ENCODE measurements around the gene SHTN1. TPM values are rescaled to one million over a fixed set of nuclear protein-coding genes. Genes with fewer than 3 reads are reported as not detected.

SHTN1 gene
- total RNA-seq, 5 donors from 2014 or later (not counting 1 experiment from before 2014, with no cell fraction given) = 0.35 to 0.80 (median 0.44) TPM

DNA sequence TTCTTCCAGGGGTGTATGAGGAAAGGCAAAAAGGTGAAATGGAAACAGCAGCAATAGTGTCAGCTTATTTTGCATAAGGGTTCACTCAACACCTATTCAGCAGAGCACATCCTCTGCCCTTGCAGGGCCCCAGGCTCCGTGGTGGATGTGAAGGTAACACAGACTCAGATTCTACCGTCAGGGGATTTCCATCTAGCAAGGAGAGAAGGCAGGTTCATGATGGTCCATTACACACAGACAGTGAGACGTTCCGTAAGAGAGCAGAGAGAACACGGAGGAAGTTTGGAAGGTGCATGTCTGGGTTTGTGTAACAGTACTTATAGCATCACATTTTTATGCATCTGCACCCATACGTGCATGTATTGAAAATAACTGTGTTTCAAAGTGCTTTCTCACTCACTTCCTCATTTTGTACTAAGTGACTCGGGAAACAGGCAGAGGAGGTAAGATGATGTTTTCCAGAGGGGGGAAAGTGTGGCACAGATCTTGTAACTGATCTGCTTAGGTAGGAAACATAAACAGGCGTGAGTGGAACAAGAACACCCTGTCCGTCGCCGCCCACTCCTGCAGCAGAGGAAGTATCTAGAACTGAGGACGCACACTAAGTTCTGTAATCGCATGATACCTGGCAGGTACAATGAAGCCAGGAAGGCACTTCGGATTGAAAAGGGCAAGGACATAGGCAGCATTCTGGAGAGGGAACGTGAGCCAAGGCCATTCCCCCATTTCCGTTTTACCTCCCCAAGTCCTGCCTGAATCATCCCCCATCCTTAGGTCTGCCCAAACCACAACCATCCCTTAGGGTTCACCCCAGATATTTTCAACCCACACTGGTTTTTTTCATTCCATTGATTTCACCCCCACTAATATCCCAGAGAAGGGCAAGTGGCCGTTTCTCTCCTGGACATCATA lies 156.7 kb downstream of the SHTN1 start:
- peak overlapping the region in 1 of 2 donors; percentile 35 for H3K4me3 ChIP-seq (ENCODE audit: control insufficient read depth in 1 of 2, extremely low read depth in 1 of 2, low read length in 1 of 2)

DNA sequence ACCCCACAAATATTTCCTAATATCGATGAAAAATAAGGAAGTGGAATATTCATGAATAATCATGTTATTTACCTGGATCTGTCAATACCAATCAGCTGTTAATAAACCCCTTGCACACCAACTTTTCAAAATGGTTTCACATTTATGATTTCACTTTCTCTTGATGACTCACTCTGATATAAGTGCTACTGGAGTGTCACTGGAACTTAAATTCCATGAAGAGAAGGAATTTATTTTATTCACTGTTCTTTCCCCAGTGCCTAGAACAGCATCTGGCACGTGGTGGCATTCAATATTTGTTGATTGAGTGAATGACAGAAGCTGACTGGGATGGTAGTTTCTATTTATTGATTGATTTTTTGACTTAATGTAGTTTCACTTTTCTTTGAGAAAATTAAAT lies 159.2 kb downstream of the SHTN1 start:
- CTCF ChIA-PET = interaction anchor here in 1 of 2 donors (0.8 kb wide), 1 partner anchor 329 kb away, joined by 3 read pairs; no protein-coding TSS in a partner anchor
- DNase-seq = no peak
- H3K27ac Mint-ChIP-seq = no peak overlapping the region
- POLR2A ChIA-PET = no interaction called here
- H3K36me3 ChIP-seq (ENCODE audit: control insufficient read depth in 2 of 2, extremely low read depth in 1 of 2, insufficient read depth in 1 of 2, low read length in 1 of 2) = no peaks in the 10 kb centered on the region
- H3K9me3 ChIP-seq = no peaks in the 10 kb centered on the region
- ATAC-seq (replicated peaks in 1 of 4) = no peak
- peaks cover 5 to 20% (median 7%) of the 10 kb centered on the region in 3 donors for H3K4me1 Mint-ChIP-seq
- no peaks in the 10 kb centered on the region for H3K36me3 Mint-ChIP-seq
- H3K4me3 Mint-ChIP-seq = no peak overlapping the region
- peaks cover 0 to 28% of the 10 kb centered on the region in 2 experiments for H3K27me3 ChIP-seq (replicated peaks in 1 of 2; ENCODE audit: control insufficient read depth in 2 of 2, extremely low read depth in 1 of 2, insufficient read depth in 2 of 2, low read length in 1 of 2)
- WGBS (ENCODE audit: insufficient coverage) = no CpG with 5 or more reads among the region's 2 CpGs
- H3K4me1 ChIP-seq (ENCODE audit: control insufficient read depth in 1 of 2, extremely low read depth in 1 of 2, insufficient read depth in 2 of 2, low read length in 2 of 2) = peaks cover 0 to 10% of the 10 kb centered on the region in 2 experiments
- H3K27me3 Mint-ChIP-seq = peaks cover 45 to 48% of the 10 kb centered on the region in 2 donors
- H3K4me3 ChIP-seq (ENCODE audit: control insufficient read depth in 1 of 2, extremely low read depth in 1 of 2, low read length in 1 of 2) = no peak overlapping the region
- no peaks in the 10 kb centered on the region for H3K9me3 Mint-ChIP-seq
- H3K27ac ChIP-seq (ENCODE audit: low read length) = no peak overlapping the region

More for the DNA sequence above, 156.7 kb downstream of the SHTN1 start:
- 7% methylated on average over 13 of the region's 17 CpGs for WGBS (ENCODE audit: insufficient coverage)
- Histone ChIP-seq H3K27ac (ENCODE audit: low read length) (no peak overlapping the region), H3K9me3 (no peaks in the 10 kb centered on the region), H3K27me3 (replicated peaks in 1 of 2; ENCODE audit: control insufficient read depth in 2 of 2, extremely low read depth in 1 of 2, insufficient read depth in 2 of 2, low read length in 1 of 2) (peaks cover 0 to 36% of the 10 kb centered on the region in 2 experiments), H3K4me1 (ENCODE audit: control insufficient read depth in 1 of 2, extremely low read depth in 1 of 2, insufficient read depth in 2 of 2, low read length in 2 of 2) (peaks cover 0 to 10% of the 10 kb centered on the region in 2 experiments), H3K36me3 (ENCODE audit: control insufficient read depth in 2 of 2, extremely low read depth in 1 of 2, insufficient read depth in 1 of 2, low read length in 1 of 2) (no peaks in the 10 kb centered on the region)
- ChIA-PET CTCF (interaction anchor here in 1 of 2 donors (0.6 kb wide), 1 partner anchor 375 kb away, joined by 12 read pairs; no protein-coding TSS in a partner anchor), POLR2A (interaction anchor here in 1 of 2 donors (0.6 kb wide), 1 partner anchor 301 kb away, joined by 3 read pairs; no protein-coding TSS in a partner anchor)
- H3K4me3 Mint-ChIP-seq = peak overlapping the region; percentile 2 to 63 (median 11)
- peaks cover 56 to 65% of the 10 kb centered on the region in 2 donors for H3K27me3 Mint-ChIP-seq
- H3K4me1 Mint-ChIP-seq = peaks cover 5 to 20% (median 7%) of the 10 kb centered on the region in 3 donors
- DNase-seq (peak in 5 of 35 experiments; percentile 3 to 38 (median 9)), ATAC-seq (replicated peaks in 1 of 4) (peak in 3 of 4 experiments; percentile 19 to 76 (median 40))
- H3K9me3 Mint-ChIP-seq = no peaks in the 10 kb centered on the region
- H3K27ac Mint-ChIP-seq = no peak overlapping the region
- no peaks in the 10 kb centered on the region for H3K36me3 Mint-ChIP-seq

DNA sequence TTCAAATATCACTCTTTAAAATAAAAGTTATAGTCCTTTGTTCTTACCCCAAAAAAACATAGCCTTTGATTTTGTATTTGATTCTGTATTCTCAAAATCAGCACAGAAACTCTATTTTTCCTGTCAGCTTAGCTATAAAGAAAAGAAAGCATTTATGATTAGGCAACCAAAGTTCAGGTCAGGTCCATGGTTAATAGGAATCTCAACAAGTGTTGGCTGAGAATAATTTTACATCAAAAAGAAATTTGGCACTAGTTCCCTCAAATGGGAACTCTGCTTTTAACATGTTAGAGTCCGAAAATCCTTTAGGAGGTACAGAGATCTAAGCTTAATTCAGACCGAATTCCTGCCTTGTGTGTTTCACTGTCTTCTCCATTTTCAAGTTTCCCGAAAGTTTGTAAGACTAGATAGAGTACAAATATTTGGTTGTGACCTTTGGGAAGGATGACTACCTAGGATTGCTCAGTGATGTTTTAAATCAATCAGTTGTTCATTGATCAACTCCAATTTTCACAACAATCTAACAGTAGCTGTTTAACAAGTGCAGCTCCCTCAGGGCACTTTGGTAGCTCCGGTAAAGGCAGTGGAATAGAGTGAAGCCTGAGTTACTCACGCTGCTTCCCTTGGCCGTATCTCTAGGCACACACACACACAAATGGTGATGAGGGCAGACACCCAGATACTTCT lies 164.5 kb downstream of the SHTN1 start:
- H3K27ac ChIP-seq (ENCODE audit: low read length) = no peak overlapping the region
- no peaks in the 10 kb centered on the region for H3K9me3 ChIP-seq
- H3K27me3 ChIP-seq (replicated peaks in 1 of 2; ENCODE audit: control insufficient read depth in 2 of 2, extremely low read depth in 1 of 2, insufficient read depth in 2 of 2, low read length in 1 of 2) = peaks cover 0 to 4% of the 10 kb centered on the region in 2 experiments
- no peak overlapping the region for H3K27ac Mint-ChIP-seq
- no peak overlapping the region for H3K4me3 ChIP-seq (ENCODE audit: control insufficient read depth in 1 of 2, extremely low read depth in 1 of 2, low read length in 1 of 2)
- DNase-seq = no peak
- H3K36me3 Mint-ChIP-seq = no peaks in the 10 kb centered on the region
- ATAC-seq (replicated peaks in 1 of 4) = no peak
- 50% methylated on average over 1 of the region's 6 CpGs for WGBS (ENCODE audit: insufficient coverage)
- no peaks in the 10 kb centered on the region for H3K4me1 Mint-ChIP-seq
- ChIA-PET CTCF (no interaction called here), POLR2A (interaction anchor here in 1 of 2 donors (0.5 kb wide), 1 partner anchor 228 kb away, joined by 6 read pairs; no protein-coding TSS in a partner anchor)
- H3K4me3 Mint-ChIP-seq = no peak overlapping the region
- H3K4me1 ChIP-seq (ENCODE audit: control insufficient read depth in 1 of 2, extremely low read depth in 1 of 2, insufficient read depth in 2 of 2, low read length in 2 of 2) = no peaks in the 10 kb centered on the region
- no peaks in the 10 kb centered on the region for H3K36me3 ChIP-seq (ENCODE audit: control insufficient read depth in 2 of 2, extremely low read depth in 1 of 2, insufficient read depth in 1 of 2, low read length in 1 of 2)
- H3K9me3 Mint-ChIP-seq = no peaks in the 10 kb centered on the region
- H3K27me3 Mint-ChIP-seq = peaks cover 8 to 10% of the 10 kb centered on the region in 2 donors

- peaks cover 0 to 4% of the 10 kb centered on the region in 2 experiments for H3K27me3 ChIP-seq (replicated peaks in 1 of 2; ENCODE audit: control insufficient read depth in 2 of 2, extremely low read depth in 1 of 2, insufficient read depth in 2 of 2, low read length in 1 of 2)
- ChIA-PET POLR2A (no interaction called here), CTCF (no interaction called here)
- H3K4me1 Mint-ChIP-seq = no peaks in the 10 kb centered on the region
- H3K9me3 Mint-ChIP-seq = no peaks in the 10 kb centered on the region
- no peaks in the 10 kb centered on the region for H3K36me3 Mint-ChIP-seq
- H3K4me1 ChIP-seq (ENCODE audit: control insufficient read depth in 1 of 2, extremely low read depth in 1 of 2, insufficient read depth in 2 of 2, low read length in 2 of 2) = no peaks in the 10 kb centered on the region
- H3K36me3 ChIP-seq (ENCODE audit: control insufficient read depth in 2 of 2, extremely low read depth in 1 of 2, insufficient read depth in 1 of 2, low read length in 1 of 2) = no peaks in the 10 kb centered on the region
- no peak overlapping the region for H3K4me3 ChIP-seq (ENCODE audit: control insufficient read depth in 1 of 2, extremely low read depth in 1 of 2, low read length in 1 of 2)
- H3K27ac ChIP-seq (ENCODE audit: low read length) = no peak overlapping the region
- H3K27me3 Mint-ChIP-seq = peaks cover 3 to 11% of the 10 kb centered on the region in 2 donors
- H3K4me3 Mint-ChIP-seq = no peak overlapping the region
- ATAC-seq (replicated peaks in 1 of 4) = no peak
- 81% methylated on average over 4 of the region's 5 CpGs for WGBS (ENCODE audit: insufficient coverage)
- no peak overlapping the region for H3K27ac Mint-ChIP-seq
- DNase-seq = no peak
- no peaks in the 10 kb centered on the region for H3K9me3 ChIP-seq
Measured at GRCh38 chr10:116838143-116838725, 166.8 kb downstream of the SHTN1 start.

GRCh38 chr10:116836902-116837523 lies 168.0 kb downstream of the SHTN1 start:
- Mint-ChIP-seq H3K4me1 (no peaks in the 10 kb centered on the region), H3K9me3 (no peaks in the 10 kb centered on the region), H3K27me3 (peaks cover 6 to 11% of the 10 kb centered on the region in 2 donors), H3K27ac (no peak overlapping the region), H3K4me3 (no peak overlapping the region), H3K36me3 (no peaks in the 10 kb centered on the region)
- H3K4me3 ChIP-seq (ENCODE audit: control insufficient read depth in 1 of 2, extremely low read depth in 1 of 2, low read length in 1 of 2) = no peak overlapping the region
- no peaks in the 10 kb centered on the region for H3K36me3 ChIP-seq (ENCODE audit: control insufficient read depth in 2 of 2, extremely low read depth in 1 of 2, insufficient read depth in 1 of 2, low read length in 1 of 2)
- no CpG with 5 or more reads among the region's 8 CpGs for WGBS (ENCODE audit: insufficient coverage)
- no peak overlapping the region for H3K27ac ChIP-seq (ENCODE audit: low read length)
- no peaks in the 10 kb centered on the region for H3K9me3 ChIP-seq
- H3K27me3 ChIP-seq (replicated peaks in 1 of 2; ENCODE audit: control insufficient read depth in 2 of 2, extremely low read depth in 1 of 2, insufficient read depth in 2 of 2, low read length in 1 of 2) = peaks cover 0 to 4% of the 10 kb centered on the region in 2 experiments
- no peaks in the 10 kb centered on the region for H3K4me1 ChIP-seq (ENCODE audit: control insufficient read depth in 1 of 2, extremely low read depth in 1 of 2, insufficient read depth in 2 of 2, low read length in 2 of 2)
- CTCF ChIA-PET = no interaction called here
- POLR2A ChIA-PET = no interaction called here
- ATAC-seq (replicated peaks in 1 of 4) = no peak
- no peak for DNase-seq

DNA sequence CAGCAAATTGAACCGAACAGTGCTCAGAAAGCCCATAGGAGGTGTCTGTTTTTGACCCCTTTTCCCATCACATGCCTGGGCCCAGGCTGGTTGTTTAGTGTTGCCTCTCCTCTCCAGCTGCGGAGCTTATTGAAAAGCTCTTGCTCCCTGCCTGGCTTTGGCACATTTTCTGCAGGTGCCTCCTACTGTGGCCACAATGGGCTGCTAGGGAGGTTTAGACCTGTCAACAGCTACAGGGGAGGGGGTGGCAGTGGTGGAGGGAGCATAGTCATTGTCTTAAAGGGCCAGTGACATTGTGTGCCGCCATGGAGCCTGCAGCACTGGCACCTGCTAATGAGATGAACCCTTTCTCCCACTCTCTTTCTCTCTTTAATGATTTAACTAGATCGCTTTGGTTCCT lies 168.9 kb downstream of the SHTN1 start:
- no peak overlapping the region for H3K4me3 Mint-ChIP-seq
- no CpG with 5 or more reads among the region's 4 CpGs for WGBS (ENCODE audit: insufficient coverage)
- POLR2A ChIA-PET = no interaction called here
- DNase-seq (no peak), ATAC-seq (replicated peaks in 1 of 4) (no peak)
- peaks cover 6 to 11% of the 10 kb centered on the region in 2 donors for H3K27me3 Mint-ChIP-seq
- H3K36me3 ChIP-seq (ENCODE audit: control insufficient read depth in 2 of 2, extremely low read depth in 1 of 2, insufficient read depth in 1 of 2, low read length in 1 of 2) = no peaks in the 10 kb centered on the region
- H3K4me3 ChIP-seq (ENCODE audit: control insufficient read depth in 1 of 2, extremely low read depth in 1 of 2, low read length in 1 of 2) = no peak overlapping the region
- no peak overlapping the region for H3K27ac ChIP-seq (ENCODE audit: low read length)
- H3K27ac Mint-ChIP-seq = no peak overlapping the region
- no peaks in the 10 kb centered on the region for H3K4me1 ChIP-seq (ENCODE audit: control insufficient read depth in 1 of 2, extremely low read depth in 1 of 2, insufficient read depth in 2 of 2, low read length in 2 of 2)
- peaks cover 0 to 4% of the 10 kb centered on the region in 2 experiments for H3K27me3 ChIP-seq (replicated peaks in 1 of 2; ENCODE audit: control insufficient read depth in 2 of 2, extremely low read depth in 1 of 2, insufficient read depth in 2 of 2, low read length in 1 of 2)
- H3K36me3 Mint-ChIP-seq = no peaks in the 10 kb centered on the region
- CTCF ChIA-PET = no interaction called here
- no peaks in the 10 kb centered on the region for H3K9me3 ChIP-seq
- H3K4me1 Mint-ChIP-seq = no peaks in the 10 kb centered on the region
- no peaks in the 10 kb centered on the region for H3K9me3 Mint-ChIP-seq

Data from T-cell (primary cell).